VCaP (cell line): ENCODE data around the gene NYNRIN.

Source experiments
- H3K27ac ChIP-seq: fragments of 450-650 bp; 2 replicates; pipeline ENCODE4 v1.5.1; 2017
- TF ChIP-seq, protein P1 (sequence below): fragments of 450-650 bp; conservative IDR thresholded peaks from 2 replicates; pipeline ENCODE4 v1.5.1; 2017; ENCODE audit warnings: mild to moderate bottlenecking, moderate library complexity

The NYNRIN gene

GRCh38 chr14:24414732-24415420 lies 16.1 kb downstream of the NYNRIN start:
- no peak overlapping the region for H3K27ac ChIP-seq
- TF ChIP-seq, protein P1, sequence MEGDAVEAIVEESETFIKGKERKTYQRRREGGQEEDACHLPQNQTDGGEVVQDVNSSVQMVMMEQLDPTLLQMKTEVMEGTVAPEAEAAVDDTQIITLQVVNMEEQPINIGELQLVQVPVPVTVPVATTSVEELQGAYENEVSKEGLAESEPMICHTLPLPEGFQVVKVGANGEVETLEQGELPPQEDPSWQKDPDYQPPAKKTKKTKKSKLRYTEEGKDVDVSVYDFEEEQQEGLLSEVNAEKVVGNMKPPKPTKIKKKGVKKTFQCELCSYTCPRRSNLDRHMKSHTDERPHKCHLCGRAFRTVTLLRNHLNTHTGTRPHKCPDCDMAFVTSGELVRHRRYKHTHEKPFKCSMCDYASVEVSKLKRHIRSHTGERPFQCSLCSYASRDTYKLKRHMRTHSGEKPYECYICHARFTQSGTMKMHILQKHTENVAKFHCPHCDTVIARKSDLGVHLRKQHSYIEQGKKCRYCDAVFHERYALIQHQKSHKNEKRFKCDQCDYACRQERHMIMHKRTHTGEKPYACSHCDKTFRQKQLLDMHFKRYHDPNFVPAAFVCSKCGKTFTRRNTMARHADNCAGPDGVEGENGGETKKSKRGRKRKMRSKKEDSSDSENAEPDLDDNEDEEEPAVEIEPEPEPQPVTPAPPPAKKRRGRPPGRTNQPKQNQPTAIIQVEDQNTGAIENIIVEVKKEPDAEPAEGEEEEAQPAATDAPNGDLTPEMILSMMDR, result no peak

- H3K27ac ChIP-seq, result no peak overlapping the region
- TF ChIP-seq, protein P1, result no peak
These were observed 16.8 kb downstream of the NYNRIN start for GRCh38 chr14:24415421-24416253.

- TF ChIP-seq, protein P1, result no peak
- no peak overlapping the region for H3K27ac ChIP-seq
These were observed 17.6 kb downstream of the NYNRIN start for GRCh38 chr14:24416254-24416931.

DNA sequence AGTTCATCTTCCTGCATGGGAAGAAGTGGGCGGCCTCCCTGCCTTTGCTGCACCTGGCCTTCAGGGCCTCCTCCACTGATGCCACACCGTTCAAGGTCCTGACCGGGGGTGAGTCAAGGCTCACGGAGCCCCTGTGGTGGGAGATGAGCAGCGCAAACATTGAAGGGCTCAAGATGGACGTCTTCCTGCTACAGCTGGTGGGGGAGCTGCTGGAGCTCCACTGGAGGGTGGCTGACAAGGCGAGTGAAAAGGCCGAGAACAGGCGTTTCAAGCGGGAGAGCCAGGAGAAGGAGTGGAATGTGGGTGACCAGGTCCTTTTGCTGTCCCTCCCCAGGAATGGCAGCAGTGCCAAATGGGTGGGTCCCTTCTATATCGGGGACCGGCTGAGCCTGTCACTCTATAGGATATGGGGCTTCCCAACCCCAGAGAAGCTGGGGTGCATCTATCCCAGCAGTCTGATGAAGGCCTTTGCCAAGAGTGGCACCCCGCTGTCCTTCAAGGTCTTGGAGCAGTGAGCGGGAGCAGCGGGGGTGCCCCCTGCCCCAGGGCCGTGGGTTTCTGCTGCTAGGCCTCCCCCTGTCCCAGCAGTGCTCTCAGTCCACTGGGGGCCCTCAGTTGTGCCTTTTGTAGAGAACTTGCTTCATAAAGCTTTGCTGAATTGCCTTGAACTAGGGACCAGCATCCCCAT lies 18.3 kb downstream of the NYNRIN start:
- TF ChIP-seq, protein P1, result no peak
- no peak overlapping the region for H3K27ac ChIP-seq

DNA sequence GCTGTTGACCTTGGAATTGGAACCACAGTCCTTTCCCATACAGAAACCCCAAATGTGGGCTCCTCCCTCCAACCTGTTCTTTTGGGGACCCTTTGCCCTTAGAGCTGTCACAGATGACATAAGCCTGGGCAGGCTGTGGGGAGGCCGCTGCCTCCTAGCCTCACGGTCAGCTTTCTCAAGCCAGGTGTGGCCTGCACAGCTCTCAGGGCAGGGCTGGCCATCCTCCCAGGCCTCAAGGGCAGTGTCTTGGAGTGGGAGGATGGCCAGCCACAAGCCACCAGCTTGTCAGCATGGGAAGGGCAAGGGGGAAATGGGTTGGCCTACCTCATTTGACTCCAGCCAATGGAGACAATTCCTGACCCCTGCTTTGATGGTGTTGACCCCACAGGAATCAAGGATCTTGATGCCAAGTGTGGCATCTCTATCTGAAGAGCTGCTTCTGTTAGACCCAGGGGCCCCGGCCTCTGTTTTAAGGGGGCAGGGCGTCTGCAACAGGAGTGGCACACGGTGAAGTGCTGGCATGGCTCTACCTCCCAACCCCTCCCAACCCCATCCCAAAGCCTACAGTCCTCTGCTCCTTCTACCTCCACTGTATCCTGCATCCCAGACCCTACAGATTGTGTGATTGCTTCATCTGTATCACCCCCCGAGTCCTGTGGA lies 19.2 kb downstream of the NYNRIN start:
- H3K27ac ChIP-seq, result no peak overlapping the region
- TF ChIP-seq, protein P1, result no peak

GRCh38 chr14:24418492-24418873 lies 19.7 kb downstream of the NYNRIN start:
- TF ChIP-seq, protein P1, result no peak
- no peak overlapping the region for H3K27ac ChIP-seq
